ENCODE results near the gene TBX19. TPM values are rescaled to one million over a fixed set of nuclear protein-coding genes. Genes with fewer than 3 reads are reported as not detected.
A peak's percentile ranks its signal among the peaks of the same experiment; 100 is the strongest.

Gene TBX19
- total RNA-seq, 1 donor from 2014 or later: 2.0 TPM

DNA sequence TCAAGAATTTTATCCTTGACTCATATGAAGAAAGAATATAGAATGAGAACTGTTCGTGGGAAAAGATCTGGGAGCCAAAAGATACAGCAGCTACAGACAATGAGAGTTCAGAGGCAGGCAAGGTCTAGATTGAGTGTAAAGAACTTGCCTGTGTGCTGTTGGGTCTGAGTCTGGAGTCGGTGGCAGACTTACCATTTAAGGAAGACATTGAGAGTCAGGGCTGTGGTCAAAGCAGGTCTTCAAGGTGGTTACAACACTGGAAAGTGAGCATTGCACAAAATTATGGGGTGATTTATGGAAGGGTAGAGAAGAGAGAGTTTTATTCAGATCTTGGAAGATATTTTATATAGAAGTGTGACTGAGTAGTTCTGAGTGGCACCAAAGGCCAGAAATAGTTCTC, 80.6 kb downstream of the TBX19 start:
- H3K4me3 Mint-ChIP-seq (ENCODE audit: low read depth): no peak overlapping the region
- no peaks in the 10 kb centered on the region for H3K36me3 Mint-ChIP-seq (ENCODE audit: insufficient read depth)

DNA sequence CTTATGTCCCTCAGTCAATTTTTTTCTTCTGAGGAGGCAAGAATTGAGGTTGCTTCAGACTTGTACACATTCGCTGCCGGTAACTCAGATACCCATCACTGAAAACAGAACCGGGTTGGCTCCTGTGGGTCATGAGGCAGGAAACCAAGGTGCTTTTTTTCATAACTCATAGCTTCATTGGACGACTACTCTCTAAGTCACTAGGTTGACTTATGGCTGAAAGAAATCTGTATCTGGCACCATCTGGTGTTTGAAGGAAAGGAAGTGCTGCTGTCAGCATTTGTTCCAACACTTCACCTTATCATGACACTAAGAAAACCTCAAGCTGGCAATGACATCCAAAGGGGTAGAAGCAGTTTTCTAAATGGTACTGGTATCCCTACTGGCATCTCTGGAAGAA, 82.3 kb downstream of the TBX19 start:
- Mint-ChIP-seq H3K4me3 (ENCODE audit: low read depth) (no peak overlapping the region), H3K27ac (no peak overlapping the region), H3K9me3 (ENCODE audit: low read depth) (no peaks in the 10 kb centered on the region), H3K36me3 (ENCODE audit: insufficient read depth) (no peaks in the 10 kb centered on the region), H3K4me1 (ENCODE audit: low read depth) (peaks cover 2% of the 10 kb centered on the region), H3K27me3 (no peaks in the 10 kb centered on the region)
- TF ChIP-seq, protein P1, sequence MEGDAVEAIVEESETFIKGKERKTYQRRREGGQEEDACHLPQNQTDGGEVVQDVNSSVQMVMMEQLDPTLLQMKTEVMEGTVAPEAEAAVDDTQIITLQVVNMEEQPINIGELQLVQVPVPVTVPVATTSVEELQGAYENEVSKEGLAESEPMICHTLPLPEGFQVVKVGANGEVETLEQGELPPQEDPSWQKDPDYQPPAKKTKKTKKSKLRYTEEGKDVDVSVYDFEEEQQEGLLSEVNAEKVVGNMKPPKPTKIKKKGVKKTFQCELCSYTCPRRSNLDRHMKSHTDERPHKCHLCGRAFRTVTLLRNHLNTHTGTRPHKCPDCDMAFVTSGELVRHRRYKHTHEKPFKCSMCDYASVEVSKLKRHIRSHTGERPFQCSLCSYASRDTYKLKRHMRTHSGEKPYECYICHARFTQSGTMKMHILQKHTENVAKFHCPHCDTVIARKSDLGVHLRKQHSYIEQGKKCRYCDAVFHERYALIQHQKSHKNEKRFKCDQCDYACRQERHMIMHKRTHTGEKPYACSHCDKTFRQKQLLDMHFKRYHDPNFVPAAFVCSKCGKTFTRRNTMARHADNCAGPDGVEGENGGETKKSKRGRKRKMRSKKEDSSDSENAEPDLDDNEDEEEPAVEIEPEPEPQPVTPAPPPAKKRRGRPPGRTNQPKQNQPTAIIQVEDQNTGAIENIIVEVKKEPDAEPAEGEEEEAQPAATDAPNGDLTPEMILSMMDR (IDR thresholded peaks at IDR 0.05; ENCODE audit: unreplicated experiment): no peak
- DNase-seq (ENCODE audit: low spot score, unreplicated experiment): no peak

More for the DNA sequence above, 80.6 kb downstream of the TBX19 start:
- Mint-ChIP-seq H3K4me1 (ENCODE audit: low read depth) (no peaks in the 10 kb centered on the region), H3K27ac (peak overlapping the region; percentile 9), H3K27me3 (no peaks in the 10 kb centered on the region), H3K9me3 (ENCODE audit: low read depth) (no peaks in the 10 kb centered on the region)
- DNase-seq (ENCODE audit: low spot score, unreplicated experiment): no peak
- TF ChIP-seq, protein P1 (IDR thresholded peaks at IDR 0.05; ENCODE audit: unreplicated experiment): no peak

Other genes with a start within 250 kb of the TBX19 start
- gene GPR161, start 143.9 kb upstream of the TBX19 start, total RNA-seq: 57.7 and 58.5 TPM in 2 replicates
- gene TIPRL, start 101.9 kb upstream of the TBX19 start, total RNA-seq: 27.4 and 29.4 TPM in 2 replicates
- 55.3 and 58.7 TPM in 2 replicates for gene SFT2D2, start 54.9 kb upstream of the TBX19 start, total RNA-seq

All from progenitor cell of endocrine pancreas (in vitro differentiated cells).